Stimulated activated CD4-positive, alpha-beta T cell treated with anti-CD3 and anti-CD28 coated beads, Interleukin-1b, Interleukin-23, amount 100 ng/mL, for 24 hours (primary cell): ENCODE results near the gene VSIR.

Experiments used
- DNase-seq, 4 experiments: peaks; one replicate each; pipeline ENCODE4 v3.0.0-alpha.2; 2020; ENCODE audit warnings: low read depth in 4 of 4, low spot score in 1 of 4

The VSIR gene

GRCh38 chr10:71747551-71748523 is 25.5 kb downstream of the VSIR start:
- DNase-seq, result no peak

- DNase-seq, result no peak
Measured at GRCh38 chr10:71747039-71747531, 26.2 kb downstream of the VSIR start.

DNA sequence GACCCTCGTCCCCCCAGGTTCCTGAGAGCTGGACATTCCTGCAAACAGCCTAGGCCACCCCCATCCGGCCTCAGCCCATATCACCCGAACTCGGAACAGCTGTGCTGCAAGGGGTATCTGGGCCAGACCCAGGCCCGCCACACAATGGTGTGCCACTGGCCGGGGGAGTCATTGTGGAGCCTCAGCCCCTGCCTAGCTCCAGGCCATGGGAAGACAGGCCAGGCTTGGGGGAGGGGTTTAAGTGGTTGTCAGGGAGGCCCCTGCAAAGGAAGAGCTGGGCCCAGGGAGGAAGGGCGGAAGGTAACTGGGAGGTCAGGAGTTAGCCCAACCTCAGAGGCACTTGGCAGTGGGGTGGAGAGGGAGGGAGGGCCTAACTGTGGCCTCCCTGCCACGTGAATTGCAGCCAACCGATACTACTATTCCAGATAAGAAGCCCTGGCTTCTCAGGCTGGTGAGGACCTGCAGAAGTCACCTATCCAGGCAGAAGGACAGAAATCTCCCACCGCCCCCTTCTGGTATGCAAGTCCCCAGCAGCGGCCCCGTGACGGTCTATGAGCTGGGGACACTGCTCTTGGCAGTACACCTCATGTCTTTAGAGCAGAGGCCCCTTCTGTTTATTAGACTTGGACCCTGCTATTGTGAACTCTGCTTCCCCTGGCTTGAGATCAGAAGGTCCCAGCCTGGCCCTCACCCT is 26.8 kb downstream of the VSIR start:
- no peak for DNase-seq

GRCh38 chr10:71745664-71746250 is 27.6 kb downstream of the VSIR start:
- no peak for DNase-seq

GRCh38 chr10:71744897-71745663 is 28.2 kb downstream of the VSIR start:
- DNase-seq, result no peak

GRCh38 chr10:71743866-71744265 is 29.5 kb downstream of the VSIR start:
- DNase-seq, result no peak

- no peak for DNase-seq
Measured at GRCh38 chr10:71743089-71743838, 30.1 kb downstream of the VSIR start.

GRCh38 chr10:71742301-71743088 is 30.8 kb downstream of the VSIR start:
- no peak for DNase-seq

- no peak for DNase-seq
Measured at GRCh38 chr10:71741671-71742070, 31.6 kb downstream of the VSIR start.

DNA sequence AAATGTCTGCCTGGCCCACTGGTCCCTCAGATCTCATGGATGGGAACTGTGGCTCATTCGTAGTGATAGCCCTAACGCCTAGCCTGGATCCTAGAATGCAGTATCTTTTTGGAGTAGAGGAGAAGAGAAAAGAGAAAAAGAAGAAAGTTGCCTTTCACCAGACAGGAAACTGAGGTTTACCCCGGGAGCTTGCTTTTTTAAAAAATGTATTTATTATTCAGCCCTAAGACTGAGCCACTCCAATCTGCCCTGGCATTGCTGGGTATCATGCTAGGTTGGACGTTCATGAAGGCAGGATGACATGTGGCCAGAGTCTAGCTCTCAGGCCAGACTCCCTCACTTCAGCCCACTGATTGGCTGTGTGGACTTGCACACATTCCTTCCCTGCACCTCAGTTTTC is 32.3 kb downstream of the VSIR start:
- DNase-seq, result no peak

GRCh38 chr10:71740069-71740653 is 33.2 kb downstream of the VSIR start:
- no peak for DNase-seq

- DNase-seq, result no peak
Measured at GRCh38 chr10:71739358-71739900, 33.9 kb downstream of the VSIR start.

GRCh38 chr10:71737834-71738197 is 35.5 kb downstream of the VSIR start:
- no peak for DNase-seq

DNA sequence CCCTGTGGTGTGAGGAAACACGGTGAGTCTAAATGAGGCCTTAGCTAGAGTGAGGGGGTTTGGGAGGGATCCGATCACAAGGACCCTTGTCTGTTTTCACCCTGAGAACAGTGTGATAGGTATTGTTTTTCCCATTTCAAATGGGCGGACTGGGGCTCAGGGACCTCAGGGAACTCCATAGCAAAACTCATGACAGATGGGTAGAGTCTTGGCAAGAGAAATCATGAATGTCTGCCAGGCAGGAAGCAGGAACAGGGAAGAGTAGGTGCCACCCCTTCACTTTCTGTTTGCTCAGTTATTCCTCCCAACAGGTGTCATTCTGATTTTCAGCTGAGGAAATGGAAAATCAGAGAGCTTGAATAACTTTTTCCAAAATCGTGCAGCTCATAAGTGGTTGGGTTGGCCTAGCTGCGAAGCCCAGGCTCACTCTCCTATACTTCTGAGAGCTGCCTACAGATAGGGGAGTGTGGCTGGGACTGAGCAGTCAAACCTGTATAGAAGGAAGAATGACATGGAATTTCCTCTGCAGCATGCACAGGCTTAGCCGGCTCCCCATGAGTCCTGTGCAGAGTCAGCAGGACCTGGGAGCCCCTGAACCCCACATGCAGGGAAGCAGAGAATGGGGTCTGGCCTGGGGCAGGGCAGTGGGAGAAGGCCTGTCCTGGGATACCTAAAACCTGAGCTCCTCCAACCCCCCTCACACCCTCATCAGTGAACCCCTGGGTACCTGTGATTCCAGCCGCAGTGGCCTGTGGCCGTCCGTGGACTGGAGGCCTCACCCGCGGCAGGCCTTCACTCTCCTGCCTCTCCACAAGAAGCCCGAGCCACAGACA is 36.1 kb downstream of the VSIR start:
- DNase-seq, result no peak

DNA sequence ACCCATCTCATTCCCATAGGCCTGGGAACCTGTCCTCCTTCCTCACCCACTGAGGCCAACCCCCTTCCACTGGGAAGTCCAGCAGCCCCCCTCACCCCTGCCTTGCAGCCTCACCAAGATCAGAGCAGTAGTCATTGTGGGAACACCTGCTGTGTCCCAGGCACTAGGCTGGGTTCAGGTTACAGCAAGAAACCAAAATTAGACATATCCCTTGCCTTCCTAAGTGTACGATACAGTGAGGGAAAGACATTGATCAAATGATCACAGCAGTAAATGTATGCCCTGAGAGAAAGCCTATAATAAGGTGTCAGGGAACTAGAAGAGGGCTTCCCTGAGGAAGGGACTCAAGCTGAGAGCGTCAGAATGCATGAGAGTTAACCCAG is 36.8 kb downstream of the VSIR start:
- DNase-seq, result no peak

GRCh38 chr10:71735709-71736569 is 37.4 kb downstream of the VSIR start:
- no peak for DNase-seq

- DNase-seq, result no peak
Measured at GRCh38 chr10:71734797-71735196, 38.5 kb downstream of the VSIR start.
